Measurements from ENCODE around the gene GGT5.
"Not testable (repeated sequence)": the region's sequence is repeated elsewhere in the genome, so short reads cannot be mapped to it uniquely, and the experiment has no call there.

The GGT5 gene

GRCh38 chr22:24203856-24204255 is 41.0 kb downstream of the GGT5 start:
- DNase-seq (ENCODE audit: low read depth), result not testable (repeated sequence)

DNA sequence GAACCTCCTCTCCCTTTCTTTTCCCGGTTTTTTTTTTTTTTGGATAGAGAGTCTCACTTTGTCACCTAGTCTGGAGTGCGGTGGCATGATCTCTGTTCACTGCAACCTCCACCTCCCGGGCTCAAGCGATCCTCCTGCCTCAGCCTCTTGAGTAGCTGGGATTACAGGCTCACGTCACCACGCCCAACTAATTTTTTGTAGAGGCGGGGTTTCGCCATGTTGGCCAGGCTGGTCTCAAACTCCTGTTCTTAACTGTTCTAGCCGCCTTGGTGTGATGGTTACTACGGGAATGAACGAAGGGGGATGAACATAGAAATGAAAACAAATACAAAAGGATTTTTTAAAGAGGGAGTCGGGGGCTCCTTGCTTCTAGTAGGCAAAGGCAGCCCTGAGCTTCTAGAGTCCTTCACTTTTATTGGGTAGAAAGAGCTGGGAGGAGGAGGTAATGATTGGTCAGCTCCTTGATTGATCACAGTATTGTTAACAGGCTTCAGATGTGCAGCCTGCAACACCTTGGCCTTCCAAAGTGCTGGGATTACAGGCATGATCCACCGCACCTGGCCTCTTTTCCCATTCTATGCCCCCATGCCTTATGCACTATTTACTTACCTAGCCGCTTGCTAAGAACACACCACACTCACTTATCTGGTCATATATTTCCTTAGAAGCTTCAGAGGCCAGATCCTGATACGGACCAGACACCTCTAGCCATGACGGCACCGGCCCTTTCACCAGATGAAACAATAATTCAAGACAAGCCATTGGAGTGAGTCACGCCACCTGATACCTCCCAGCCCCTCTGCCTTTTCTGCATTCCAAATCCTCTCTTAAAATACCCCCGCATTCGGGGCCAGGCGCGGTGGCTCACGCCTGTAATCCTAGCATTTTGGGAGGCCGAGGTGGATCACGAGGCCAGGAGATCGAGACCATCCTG is 42.9 kb downstream of the GGT5 start:
- no peak for DNase-seq (ENCODE audit: low read depth)

GRCh38 chr22:24200619-24201212 is 44.2 kb downstream of the GGT5 start:
- no peak for DNase-seq (ENCODE audit: low read depth)

- DNase-seq (ENCODE audit: low read depth), result no peak
These were observed 46.2 kb downstream of the GGT5 start for GRCh38 chr22:24198682-24199052.

GRCh38 chr22:24191893-24192292 is 53.0 kb downstream of the GGT5 start:
- no peak for DNase-seq (ENCODE audit: low read depth)

GRCh38 chr22:24191381-24191841 is 53.5 kb downstream of the GGT5 start:
- DNase-seq (ENCODE audit: low read depth), result no peak

- no peak for DNase-seq (ENCODE audit: low read depth)
These were observed 54.2 kb downstream of the GGT5 start for GRCh38 chr22:24190596-24191208.

DNA sequence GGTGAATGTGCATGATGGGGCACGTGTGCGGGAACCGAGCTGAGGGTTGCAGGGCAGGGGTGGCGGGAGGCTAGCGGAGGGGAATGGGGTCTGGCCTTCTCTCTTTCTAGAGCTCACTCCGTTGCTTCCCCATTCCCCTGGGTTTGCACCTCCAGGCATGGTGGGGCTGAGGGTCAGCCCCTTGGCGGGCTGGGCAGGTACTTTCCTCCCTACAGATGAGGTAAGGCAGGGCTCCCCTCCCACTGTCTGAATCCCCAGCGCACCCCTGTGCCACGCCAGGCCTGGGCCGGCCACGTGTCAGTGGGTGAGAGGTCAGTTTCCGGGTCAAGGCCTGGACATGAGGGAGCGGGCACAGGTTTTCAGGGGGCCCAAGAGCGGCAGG is 54.7 kb downstream of the GGT5 start:
- no peak for DNase-seq (ENCODE audit: low read depth)

DNA sequence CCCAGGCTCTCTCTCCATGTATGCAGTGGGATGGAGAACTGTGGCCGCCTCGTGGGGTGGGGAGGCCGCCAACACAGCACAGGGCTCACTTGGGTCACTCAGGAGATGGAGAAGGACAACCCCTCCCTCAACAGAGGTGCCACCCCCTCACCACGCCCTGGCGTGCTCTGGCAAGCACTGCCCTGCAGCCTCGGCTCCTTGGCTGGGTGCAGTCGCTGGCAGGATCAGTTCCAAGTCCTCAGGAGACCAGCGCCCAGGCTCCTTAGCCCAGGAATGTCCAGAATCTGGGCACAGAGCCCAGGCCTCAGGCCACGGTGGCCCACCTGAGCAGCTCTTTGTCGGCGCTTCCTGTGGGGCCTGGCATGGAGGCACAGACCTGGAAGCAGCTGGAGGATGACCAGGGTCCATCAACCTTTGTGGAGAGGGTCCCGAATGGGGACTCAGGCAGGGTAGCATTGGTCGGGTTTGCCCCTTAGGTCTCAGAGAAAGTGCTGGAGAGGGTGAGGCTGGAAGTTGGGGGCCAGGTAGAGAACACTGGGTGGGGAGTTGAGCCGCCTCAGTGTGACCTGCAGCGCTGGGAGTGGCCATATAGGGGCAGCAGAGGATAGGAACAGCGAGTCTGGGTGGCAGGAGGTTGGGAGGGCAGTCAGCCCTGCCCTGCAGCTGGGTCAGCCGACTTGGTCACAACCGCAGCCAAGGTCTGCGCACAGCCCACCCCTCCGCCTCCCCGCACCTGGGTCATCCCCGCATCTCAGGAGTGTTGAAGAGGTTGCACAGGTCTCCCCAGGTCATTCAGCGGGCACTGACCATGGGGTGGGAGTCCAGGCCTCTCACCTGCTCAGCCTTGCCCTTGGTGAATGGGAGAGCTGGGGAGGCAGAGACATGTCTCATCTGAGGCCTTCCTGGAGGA is 55.4 kb downstream of the GGT5 start:
- no peak for DNase-seq (ENCODE audit: low read depth)

- no peak for DNase-seq (ENCODE audit: low read depth)
These were observed 56.1 kb downstream of the GGT5 start for GRCh38 chr22:24188705-24189248.

- no peak for DNase-seq (ENCODE audit: low read depth)
These were observed 56.9 kb downstream of the GGT5 start for GRCh38 chr22:24187731-24188644.

DNA sequence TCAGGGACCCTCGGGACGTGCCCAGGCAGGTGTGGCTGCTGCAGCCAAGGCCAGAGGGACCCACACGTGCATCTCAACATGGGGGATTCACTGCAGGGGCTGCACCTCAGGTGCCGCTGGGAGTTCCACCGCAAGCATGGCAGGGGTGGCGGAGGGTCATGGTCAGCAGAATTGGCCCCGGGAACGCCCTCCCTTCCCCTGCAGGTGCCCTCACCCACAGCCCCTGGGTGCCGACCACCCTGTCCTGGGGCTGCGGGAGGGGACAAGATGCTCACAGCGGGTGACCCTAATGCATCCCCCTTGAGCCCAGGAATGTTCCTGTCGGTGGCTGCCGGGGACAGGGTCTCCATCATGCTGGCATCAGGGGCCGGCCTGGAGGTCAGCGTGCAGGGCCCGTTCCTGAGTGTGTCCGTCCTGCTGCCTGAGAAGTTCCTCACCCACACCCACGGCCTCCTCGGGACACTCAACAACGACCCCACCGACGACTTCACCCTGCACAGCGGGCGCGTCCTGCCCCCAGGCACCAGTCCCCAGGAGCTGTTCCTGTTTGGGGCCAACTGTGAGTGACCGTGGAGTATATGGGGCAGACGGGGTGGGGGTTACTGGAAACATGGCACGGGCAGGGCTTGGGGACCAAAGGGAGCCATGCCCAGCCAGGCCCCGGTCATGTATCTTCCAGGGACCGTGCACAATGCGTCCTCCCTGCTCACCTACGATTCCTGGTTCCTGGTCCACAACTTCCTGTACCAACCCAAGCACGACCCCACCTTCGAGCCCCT is 57.8 kb downstream of the GGT5 start:
- DNase-seq (ENCODE audit: low read depth), result no peak

- no peak for DNase-seq (ENCODE audit: low read depth)
These were observed 58.5 kb downstream of the GGT5 start for GRCh38 chr22:24186352-24186740.

- DNase-seq (ENCODE audit: low read depth), result no peak
These were observed 59.2 kb downstream of the GGT5 start for GRCh38 chr22:24185501-24186351.

GRCh38 chr22:24185001-24185500 is 59.8 kb downstream of the GGT5 start:
- no peak for DNase-seq (ENCODE audit: low read depth)

DNA sequence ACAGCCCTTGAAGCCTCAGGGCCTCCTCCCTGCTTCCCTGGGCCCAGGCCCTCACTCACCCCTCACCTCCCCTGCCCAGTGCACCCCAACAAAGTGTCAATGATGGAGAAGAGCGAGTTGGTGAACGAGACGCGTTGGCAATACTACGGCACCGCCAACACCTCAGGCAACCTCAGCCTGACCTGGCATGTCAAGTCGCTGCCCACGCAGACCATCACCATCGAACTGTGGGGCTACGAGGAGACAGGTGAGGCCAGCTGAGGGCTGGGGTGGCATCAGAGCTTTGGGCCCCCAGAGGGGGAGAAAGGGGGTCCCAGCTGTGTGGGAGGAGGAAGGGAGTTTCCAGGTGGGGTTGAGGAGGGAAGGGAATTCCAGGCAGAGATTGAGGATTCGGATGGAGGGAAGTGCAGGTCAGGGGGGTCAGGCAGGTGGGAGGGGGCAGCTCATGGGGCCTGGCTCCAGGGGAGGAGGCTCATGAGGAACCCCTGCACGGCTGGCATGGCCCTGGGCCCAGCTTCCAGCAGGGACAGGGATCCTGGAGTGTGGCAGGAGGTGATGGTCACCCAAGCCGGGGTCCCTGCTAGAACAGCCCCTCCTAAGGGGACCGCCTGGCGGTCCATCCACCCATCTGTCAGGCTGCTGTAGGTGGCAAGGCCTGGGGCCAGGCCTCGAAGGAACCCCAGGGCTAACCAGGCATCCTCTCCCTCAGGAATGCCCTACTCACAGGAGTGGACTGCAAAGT is 60.7 kb downstream of the GGT5 start:
- no peak for DNase-seq (ENCODE audit: low read depth)

GRCh38 chr22:24183321-24184031 is 61.4 kb downstream of the GGT5 start:
- DNase-seq (ENCODE audit: low read depth), result no peak
